Upper lobe of left lung (tissue), 6 donors: ENCODE measurements around the gene KHSRP. TPM values are rescaled to one million over a fixed set of nuclear protein-coding genes. Genes with fewer than 3 reads are reported as not detected.

Experiments
- ATAC-seq, 2 donors: fragments of 200-7000 bp; cut with Tn5 transposase; one replicate each; pipeline ENCODE4 v1.9.1; 2022; ENCODE audit warnings: mild to moderate bottlenecking in 2 of 2, moderate library complexity in 2 of 2; ENCODE audit not compliant: low FRiP score in 2 of 2
- DNase-seq, 2 donors: peaks; one replicate each; pipeline ENCODE4 v3.0.0-alpha.2; 2019 to 2020
- H3K27ac ChIP-seq, 4 donors: fragments of 200-600 bp; sonication (generic); one replicate each; pipeline ENCODE4 v1.5.1; 2016 to 2019
- H3K27me3 ChIP-seq, 4 donors: fragments of 200-600 bp; sonication (generic); one replicate each; pipeline ENCODE4 v1.5.1; 2017 to 2019
- H3K36me3 ChIP-seq, 4 donors: fragments of 200-600 bp; sonication (generic); one replicate each; pipeline ENCODE4 v1.5.1; 2016 to 2019
- H3K4me1 ChIP-seq, 4 donors: fragments of 200-600 bp; sonication (generic); one replicate each; pipeline ENCODE4 v1.5.1; 2018 to 2019
- H3K4me3 ChIP-seq, 4 donors: fragments of 200-600 bp; sonication (generic); one replicate each; pipeline ENCODE4 v1.5.1; 2017 to 2019; ENCODE audit warnings: mild to moderate bottlenecking in 2 of 4, moderate library complexity in 1 of 4
- H3K9me3 ChIP-seq, 4 donors: fragments of 200-600 bp; sonication (generic); one replicate each; pipeline ENCODE4 v1.5.1; 2018 to 2019
- CTCF ChIP-seq, 6 experiments: fragments of 450-650 bp in 4 of 6; fragments of 200-600 bp in 2 of 6; sonication (generic) in 2 of 6; IDR thresholded peaks; one replicate each; pipeline ENCODE4 v1.5.1; 2016 to 2019; ENCODE audit warnings: antibody characterized with exemption in 6 of 6
- EP300 ChIP-seq, 4 donors: sonication (generic); formaldehyde crosslinking; IDR thresholded peaks; one replicate each; pipeline ENCODE4 v1.5.1; 2017; ENCODE audit warnings: antibody characterized with exemption in 4 of 4, control low read depth in 2 of 4
- POLR2A ChIP-seq, 4 donors: fragments of 450-650 bp; IDR thresholded peaks; one replicate each; pipeline ENCODE4 v1.5.1; 2016 to 2017; ENCODE audit warnings: antibody characterized with exemption in 4 of 4, mild to moderate bottlenecking in 2 of 4
- POLR2AphosphoS5 ChIP-seq, 2 donors: sonication (generic); formaldehyde crosslinking; IDR thresholded peaks; one replicate each; pipeline ENCODE4 v1.5.1; 2017; ENCODE audit warnings: antibody characterized with exemption in 2 of 2
- WGBS, 2 donors: methylation state at CpG; one replicate each; pipeline ENCODE4 v1.1.5; 2017 to 2018; 5-methylcytosine and 5-hydroxymethylcytosine counted together
- total RNA-seq, 6 donors: library from RNA; depleted of rRNA in 4 of 6; stranded (reverse); fragments of >200 nt in 4 of 6; gene quantifications; one replicate each; pipeline versions ENCODE4 v1.1.0 to v1.2.1, GENCODE V29; 2016 to 2021
- donor health status: DM: no; HTN: no; CAD: no; lungs with moderate emphysema.
- donor health status: DM: no; HTN: yes; CAD: no; lungs with severe emphysema.

Gene KHSRP
- total RNA-seq, 6 donors from 2014 or later = 115 to 198 (median 133) TPM

GRCh38 chr19:6452899-6453298 lies 28.3 kb upstream of the KHSRP start:
- no peak for DNase-seq
- 94 to 97% methylated on average over 2 of the region's 2 CpGs for WGBS, 2 donors
- no peak for ATAC-seq

GRCh38 chr19:6452223-6452614 lies 27.6 kb upstream of the KHSRP start:
- TF ChIP-seq EP300 (IDR thresholded peaks at IDR 0.05) (no peak), POLR2A (IDR thresholded peaks at IDR 0.05) (no peak), CTCF (IDR thresholded peaks at IDR 0.05) (no peak)
- peak in 1 of 2 donors; percentile 59 for DNase-seq
- H3K27me3 ChIP-seq = no peaks in the 10 kb centered on the region
- ATAC-seq = no peak
- peaks cover 0 to 10% (median 7%) of the 10 kb centered on the region in 4 donors for H3K9me3 ChIP-seq
- H3K4me1 ChIP-seq = no peaks in the 10 kb centered on the region
- no peak overlapping the region for H3K27ac ChIP-seq
- peaks cover 0 to 28% (median 13%) of the 10 kb centered on the region in 4 donors for H3K36me3 ChIP-seq
- H3K4me3 ChIP-seq = no peak overlapping the region
- 94 to 95% methylated on average over 19 of the region's 19 CpGs for WGBS, 2 donors

More at GRCh38 chr19:6452899-6453298, 28.3 kb upstream of the KHSRP start:
- H3K4me3 ChIP-seq = no peak overlapping the region
- TF ChIP-seq POLR2A (IDR thresholded peaks at IDR 0.05) = no peak
- TF ChIP-seq POLR2AphosphoS5 (IDR thresholded peaks at IDR 0.05) = no peak
- no peak for TF ChIP-seq EP300 (IDR thresholded peaks at IDR 0.05)
- TF ChIP-seq CTCF (IDR thresholded peaks at IDR 0.05) = no peak
- H3K4me1 ChIP-seq = no peaks in the 10 kb centered on the region
- no peaks in the 10 kb centered on the region for H3K27me3 ChIP-seq
- H3K27ac ChIP-seq = no peak overlapping the region
- H3K36me3 ChIP-seq = peaks cover 0 to 28% (median 13%) of the 10 kb centered on the region in 4 donors
- H3K9me3 ChIP-seq = peaks cover 0 to 10% (median 7%) of the 10 kb centered on the region in 4 donors

- Histone ChIP-seq H3K27ac (no peak overlapping the region), H3K4me3 (no peak overlapping the region), H3K36me3 (peaks cover under 1 to 29% (median 13%) of the 10 kb centered on the region in 4 donors), H3K9me3 (peaks cover 0 to 10% (median 7%) of the 10 kb centered on the region in 4 donors), H3K27me3 (no peaks in the 10 kb centered on the region), H3K4me1 (no peaks in the 10 kb centered on the region)
- DNase-seq (no peak), ATAC-seq (no peak)
- TF ChIP-seq POLR2AphosphoS5 (IDR thresholded peaks at IDR 0.05) = no peak
- TF ChIP-seq CTCF (IDR thresholded peaks at IDR 0.05) = no peak
- no peak for TF ChIP-seq EP300 (IDR thresholded peaks at IDR 0.05)
- no peak for TF ChIP-seq POLR2A (IDR thresholded peaks at IDR 0.05)
- WGBS, 2 donors = 91 to 92% methylated on average over 6 to 7 of the region's 7 CpGs
Observed at GRCh38 chr19:6451583-6452222, 27.1 kb upstream of the KHSRP start.

- H3K27ac ChIP-seq = no peak overlapping the region
- ATAC-seq (no peak), DNase-seq (no peak)
- H3K36me3 ChIP-seq = peaks cover 3 to 24% (median 13%) of the 10 kb centered on the region in 4 donors
- no peaks in the 10 kb centered on the region for H3K27me3 ChIP-seq
- H3K9me3 ChIP-seq = peaks cover 0 to 10% (median 7%) of the 10 kb centered on the region in 4 donors
- H3K4me3 ChIP-seq = no peak overlapping the region
- H3K4me1 ChIP-seq = no peaks in the 10 kb centered on the region
- TF ChIP-seq POLR2A (IDR thresholded peaks at IDR 0.05) = no peak
- no peak for TF ChIP-seq EP300 (IDR thresholded peaks at IDR 0.05)
- no peak for TF ChIP-seq CTCF (IDR thresholded peaks at IDR 0.05)
- no peak for TF ChIP-seq POLR2AphosphoS5 (IDR thresholded peaks at IDR 0.05)
- WGBS, 2 donors = 93 to 95% methylated on average over 5 of the region's 5 CpGs
Observed at GRCh38 chr19:6450166-6450565, 25.6 kb upstream of the KHSRP start.

GRCh38 chr19:6448045-6448444 lies 23.4 kb upstream of the KHSRP start:
- WGBS, 2 donors = 89 to 94% methylated on average over 3 of the region's 3 CpGs
- Histone ChIP-seq H3K36me3 (peaks cover 0 to 6% (median 3%) of the 10 kb centered on the region in 4 donors), H3K4me3 (no peak overlapping the region), H3K4me1 (no peaks in the 10 kb centered on the region), H3K9me3 (no peaks in the 10 kb centered on the region), H3K27ac (no peak overlapping the region), H3K27me3 (no peaks in the 10 kb centered on the region)
- TF ChIP-seq CTCF (IDR thresholded peaks at IDR 0.05) (no peak), POLR2A (IDR thresholded peaks at IDR 0.05) (no peak), EP300 (IDR thresholded peaks at IDR 0.05) (no peak), POLR2AphosphoS5 (IDR thresholded peaks at IDR 0.05) (no peak)
- DNase-seq = no peak
- ATAC-seq = no peak
